Epithelial cell of esophagus (primary cell): ENCODE results near the gene PRDX3.

ENCODE experiments used
- DNase-seq: peaks from one replicate; pipeline ENCODE4 v3.0.0; 2010; ENCODE audit warnings: low read depth
- H3K4me3 ChIP-seq: 2 replicates; pipeline ENCODE4 v1.5.1; 2011; ENCODE audit warnings: mild to moderate bottlenecking, low read length, control low read depth
- CTCF ChIP-seq: IDR thresholded peaks from 2 replicates; pipeline ENCODE4 v1.5.1; 2011; ENCODE audit warnings: low read depth, mild to moderate bottlenecking, low read length, control low read depth, inconsistent platforms; ENCODE audit not compliant: insufficient read depth; ENCODE audit errors: missing control alignments

Gene PRDX3

GRCh38 chr10:119221201-119221600, 42.6 kb upstream of the PRDX3 start:
- no peak for DNase-seq
- H3K4me3 ChIP-seq, result no peak overlapping the region
- TF ChIP-seq CTCF, result no peak

GRCh38 chr10:119219871-119220270, 41.3 kb upstream of the PRDX3 start:
- DNase-seq, result no peak
- no peak for TF ChIP-seq CTCF

GRCh38 chr10:119217991-119218490, 39.4 kb upstream of the PRDX3 start:
- DNase-seq, result no peak
- TF ChIP-seq CTCF, result no peak
- H3K4me3 ChIP-seq, result no peak overlapping the region

More at GRCh38 chr10:119219871-119220270, 41.3 kb upstream of the PRDX3 start:
- H3K4me3 ChIP-seq, result no peak overlapping the region

- no peak for TF ChIP-seq CTCF
- no peak for DNase-seq
- no peak overlapping the region for H3K4me3 ChIP-seq
Measured at GRCh38 chr10:119217401-119217800, 38.8 kb upstream of the PRDX3 start.

- no peak for TF ChIP-seq CTCF
- no peak overlapping the region for H3K4me3 ChIP-seq
- no peak for DNase-seq
Measured at GRCh38 chr10:119216127-119216526, 37.5 kb upstream of the PRDX3 start.

GRCh38 chr10:119215371-119215770, 36.8 kb upstream of the PRDX3 start:
- no peak for TF ChIP-seq CTCF
- no peak overlapping the region for H3K4me3 ChIP-seq
- DNase-seq, result no peak
